Activated naive CD8-positive, alpha-beta T cell (primary cell): Measurements from ENCODE around the gene S100A6.

Experiments used
- H3K27ac Mint-ChIP-seq: one replicate; pipeline ENCODE4 v1.8.0; 2021; ENCODE audit warnings: mixed read lengths
- H3K27me3 Mint-ChIP-seq: one replicate; pipeline ENCODE4 v1.8.0; 2021; ENCODE audit warnings: mixed read lengths
- H3K36me3 Mint-ChIP-seq: one replicate; pipeline ENCODE4 v1.8.0; 2021; ENCODE audit warnings: mixed read lengths
- H3K4me1 Mint-ChIP-seq: one replicate; pipeline ENCODE4 v1.8.0; 2021; ENCODE audit warnings: low read depth, mixed read lengths
- H3K4me3 Mint-ChIP-seq: one replicate; pipeline ENCODE4 v1.8.0; 2021; ENCODE audit warnings: mild to moderate bottlenecking, mixed read lengths
- H3K9me3 Mint-ChIP-seq: one replicate; pipeline ENCODE4 v1.8.0; 2021; ENCODE audit warnings: low read depth, mixed read lengths

S100A6 gene

GRCh38 chr1:153553096-153553495, 17.3 kb upstream of the S100A6 start:
- Mint-ChIP-seq H3K27me3 (no peaks in the 10 kb centered on the region), H3K4me3 (no peak overlapping the region), H3K36me3 (no peaks in the 10 kb centered on the region), H3K27ac (no peak overlapping the region), H3K9me3 (no peaks in the 10 kb centered on the region), H3K4me1 (peaks cover 3% of the 10 kb centered on the region)

- no peaks in the 10 kb centered on the region for H3K36me3 Mint-ChIP-seq
- no peaks in the 10 kb centered on the region for H3K27me3 Mint-ChIP-seq
- no peaks in the 10 kb centered on the region for H3K9me3 Mint-ChIP-seq
- H3K4me3 Mint-ChIP-seq = no peak overlapping the region
- peaks cover 3% of the 10 kb centered on the region for H3K4me1 Mint-ChIP-seq
- H3K27ac Mint-ChIP-seq = no peak overlapping the region
Observed at GRCh38 chr1:153552335-153552734, 16.5 kb upstream of the S100A6 start.

- Mint-ChIP-seq H3K9me3 (no peaks in the 10 kb centered on the region), H3K27me3 (no peaks in the 10 kb centered on the region), H3K27ac (no peak overlapping the region), H3K4me1 (peaks cover 11% of the 10 kb centered on the region), H3K4me3 (no peak overlapping the region), H3K36me3 (no peaks in the 10 kb centered on the region)
Observed at GRCh38 chr1:153550827-153551500, 15.2 kb upstream of the S100A6 start.

GRCh38 chr1:153550398-153550758, 14.6 kb upstream of the S100A6 start:
- Mint-ChIP-seq H3K27ac (no peak overlapping the region), H3K4me3 (no peak overlapping the region), H3K27me3 (no peaks in the 10 kb centered on the region), H3K4me1 (peaks cover 17% of the 10 kb centered on the region), H3K9me3 (no peaks in the 10 kb centered on the region), H3K36me3 (no peaks in the 10 kb centered on the region)

GRCh38 chr1:153549741-153550397, 14.1 kb upstream of the S100A6 start:
- Mint-ChIP-seq H3K36me3 (no peaks in the 10 kb centered on the region), H3K4me3 (no peak overlapping the region), H3K27me3 (no peaks in the 10 kb centered on the region), H3K4me1 (peaks cover 22% of the 10 kb centered on the region), H3K9me3 (no peaks in the 10 kb centered on the region), H3K27ac (no peak overlapping the region)

GRCh38 chr1:153548722-153549688, 13.2 kb upstream of the S100A6 start, which contains the start of gene S100A3:
S100A3 (minus strand) TSS chr1:153549258; CDS start chr1:153548485, 773 bp downstream.
- Mint-ChIP-seq H3K27me3 (no peaks in the 10 kb centered on the region), H3K36me3 (no peaks in the 10 kb centered on the region), H3K4me1 (peaks cover 30% of the 10 kb centered on the region), H3K4me3 (no peak within 1 kb of the TSS), H3K27ac (no peak within 1 kb of the TSS), H3K9me3 (no peaks in the 10 kb centered on the region)

- Mint-ChIP-seq H3K9me3 (no peaks in the 10 kb centered on the region), H3K4me3 (no peak overlapping the region), H3K27me3 (no peaks in the 10 kb centered on the region), H3K27ac (peak overlapping the region; percentile 41), H3K36me3 (no peaks in the 10 kb centered on the region), H3K4me1 (peaks cover 42% of the 10 kb centered on the region)
Observed at GRCh38 chr1:153547560-153548551, 12.1 kb upstream of the S100A6 start.

GRCh38 chr1:153546796-153547559, 11.2 kb upstream of the S100A6 start:
- Mint-ChIP-seq H3K4me1 (peaks cover 51% of the 10 kb centered on the region), H3K27me3 (no peaks in the 10 kb centered on the region), H3K4me3 (peak overlapping the region; percentile 32), H3K36me3 (no peaks in the 10 kb centered on the region), H3K27ac (peak overlapping the region; percentile 84), H3K9me3 (no peaks in the 10 kb centered on the region)

- H3K36me3 Mint-ChIP-seq = no peaks in the 10 kb centered on the region
- peak overlapping the region; percentile 32 for H3K4me3 Mint-ChIP-seq
- no peaks in the 10 kb centered on the region for H3K9me3 Mint-ChIP-seq
- H3K27ac Mint-ChIP-seq = peak overlapping the region; percentile 96
- peaks cover 57% of the 10 kb centered on the region for H3K4me1 Mint-ChIP-seq
- no peaks in the 10 kb centered on the region for H3K27me3 Mint-ChIP-seq
Observed at GRCh38 chr1:153546371-153546770, 10.6 kb upstream of the S100A6 start.

GRCh38 chr1:153545067-153546055, 9.6 kb upstream of the S100A6 start, which contains the start of gene S100A4:
S100A4 (minus strand) TSS chr1:153545806; CDS start chr1:153544794, 1,012 bp downstream.
- Mint-ChIP-seq H3K36me3 (no peaks in the 10 kb centered on the region), H3K4me1 (peaks cover 67% of the 10 kb centered on the region), H3K27me3 (no peaks in the 10 kb centered on the region), H3K27ac (peak within 1 kb of the TSS; percentile 96), H3K9me3 (no peaks in the 10 kb centered on the region), H3K4me3 (peak within 1 kb of the TSS; percentile 85)

GRCh38 chr1:153544453-153545066, 8.8 kb upstream of the S100A6 start:
- peak overlapping the region; percentile 85 for H3K4me3 Mint-ChIP-seq
- H3K4me1 Mint-ChIP-seq = peaks cover 75% of the 10 kb centered on the region
- H3K27ac Mint-ChIP-seq = peak overlapping the region; percentile 96
- H3K9me3 Mint-ChIP-seq = no peaks in the 10 kb centered on the region
- no peaks in the 10 kb centered on the region for H3K27me3 Mint-ChIP-seq
- H3K36me3 Mint-ChIP-seq = peaks cover under 1% of the 10 kb centered on the region

- Mint-ChIP-seq H3K4me1 (peaks cover 77% of the 10 kb centered on the region), H3K27ac (peak overlapping the region; percentile 96), H3K36me3 (peaks cover 2% of the 10 kb centered on the region), H3K4me3 (peak overlapping the region; percentile 85), H3K27me3 (no peaks in the 10 kb centered on the region), H3K9me3 (no peaks in the 10 kb centered on the region)
Observed at GRCh38 chr1:153543736-153544135, 7.9 kb upstream of the S100A6 start.
